AG04449 (cell line): ENCODE results near the gene RNF212.

Source experiments
- CTCF ChIA-PET: fragments of 350-600 bp; formaldehyde crosslinking; extraction: SDS; loops from one replicate; lab custom pipeline; 2021; ENCODE audit warnings: antibody characterized with exemption; lab: Yijun Ruan, JAX
- POLR2A ChIA-PET: fragments of 400-600, 350-600 bp; formaldehyde crosslinking; extraction: SDS; loops from one replicate; lab custom pipeline; 2020; ENCODE audit warnings: antibody characterized with exemption, inconsistent platforms; lab: Yijun Ruan, JAX
- DNase-seq: peaks from one replicate; pipeline ENCODE4 v3.0.0-alpha.2; 2010; ENCODE audit warnings: low read depth, low spot score
- H3K4me3 ChIP-seq: 2 replicates; pipeline ENCODE4 v1.5.1; 2011; ENCODE audit warnings: low read depth, mild to moderate bottlenecking, control low read depth, low read length
- TF ChIP-seq, protein P1 (sequence below): IDR thresholded peaks from one replicate; pipeline ENCODE4 v1.5.1; 2011; ENCODE audit warnings: mild to moderate bottlenecking, moderate library complexity, low read length, control low read depth, inconsistent platforms; ENCODE audit not compliant: insufficient read depth; ENCODE audit errors: missing control alignments

RNF212 gene

GRCh38 chr4:1111259-1111809 is 2.0 kb downstream of the RNF212 start:
- CTCF ChIA-PET = interaction anchor here (4.1 kb wide), 1 partner anchor 20 kb away, joined by 19 read pairs; no protein-coding TSS in a partner anchor
- POLR2A ChIA-PET = no interaction called here
- no peak overlapping the region for H3K4me3 ChIP-seq
- DNase-seq = no peak
- TF ChIP-seq, protein P1, sequence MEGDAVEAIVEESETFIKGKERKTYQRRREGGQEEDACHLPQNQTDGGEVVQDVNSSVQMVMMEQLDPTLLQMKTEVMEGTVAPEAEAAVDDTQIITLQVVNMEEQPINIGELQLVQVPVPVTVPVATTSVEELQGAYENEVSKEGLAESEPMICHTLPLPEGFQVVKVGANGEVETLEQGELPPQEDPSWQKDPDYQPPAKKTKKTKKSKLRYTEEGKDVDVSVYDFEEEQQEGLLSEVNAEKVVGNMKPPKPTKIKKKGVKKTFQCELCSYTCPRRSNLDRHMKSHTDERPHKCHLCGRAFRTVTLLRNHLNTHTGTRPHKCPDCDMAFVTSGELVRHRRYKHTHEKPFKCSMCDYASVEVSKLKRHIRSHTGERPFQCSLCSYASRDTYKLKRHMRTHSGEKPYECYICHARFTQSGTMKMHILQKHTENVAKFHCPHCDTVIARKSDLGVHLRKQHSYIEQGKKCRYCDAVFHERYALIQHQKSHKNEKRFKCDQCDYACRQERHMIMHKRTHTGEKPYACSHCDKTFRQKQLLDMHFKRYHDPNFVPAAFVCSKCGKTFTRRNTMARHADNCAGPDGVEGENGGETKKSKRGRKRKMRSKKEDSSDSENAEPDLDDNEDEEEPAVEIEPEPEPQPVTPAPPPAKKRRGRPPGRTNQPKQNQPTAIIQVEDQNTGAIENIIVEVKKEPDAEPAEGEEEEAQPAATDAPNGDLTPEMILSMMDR = no peak

GRCh38 chr4:1109898-1110506 is 3.4 kb downstream of the RNF212 start:
- ChIA-PET CTCF (interaction anchor here (4.1 kb wide), 1 partner anchor 21 kb away, joined by 19 read pairs; no protein-coding TSS in a partner anchor), POLR2A (no interaction called here)
- no peak overlapping the region for H3K4me3 ChIP-seq
- TF ChIP-seq, protein P1 = no peak
- no peak for DNase-seq

GRCh38 chr4:1109333-1109732 is 4.0 kb downstream of the RNF212 start:
- CTCF ChIA-PET = interaction anchor here (4.1 kb wide), 1 partner anchor 22 kb away, joined by 19 read pairs; no protein-coding TSS in a partner anchor
- DNase-seq = no peak
- POLR2A ChIA-PET = no interaction called here

GRCh38 chr4:1105662-1106061 is 7.7 kb downstream of the RNF212 start:
- DNase-seq = no peak
- no peak overlapping the region for H3K4me3 ChIP-seq
- POLR2A ChIA-PET = no interaction called here
- CTCF ChIA-PET = interaction anchor here (1.0 to 2.5 kb wide), 2 partner anchors 24 to 33 kb away, joined by 4 to 11 read pairs; no protein-coding TSS in a partner anchor
- TF ChIP-seq, protein P1 = no peak

More at GRCh38 chr4:1109333-1109732, 4.0 kb downstream of the RNF212 start:
- H3K4me3 ChIP-seq = no peak overlapping the region
- TF ChIP-seq, protein P1 = no peak

DNA sequence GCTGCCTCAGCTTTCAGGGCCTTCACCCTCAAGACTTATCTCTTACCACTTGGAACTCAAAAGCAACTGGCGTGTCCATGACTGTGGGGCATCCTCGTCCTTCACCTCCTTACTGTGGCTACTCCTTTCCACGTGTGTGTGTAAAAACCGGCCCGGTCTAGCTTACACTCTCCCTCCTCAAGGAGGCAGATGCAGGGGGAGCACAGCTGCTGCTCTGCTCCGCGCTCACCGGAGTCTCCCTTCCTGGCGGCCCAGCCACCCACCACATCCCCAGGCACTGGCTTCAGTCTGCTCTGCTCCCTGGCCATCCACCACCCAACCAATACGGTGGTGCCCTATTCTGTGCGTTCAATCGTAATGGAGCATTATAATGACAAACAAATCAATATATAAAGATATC is 8.3 kb downstream of the RNF212 start:
- POLR2A ChIA-PET = no interaction called here
- TF ChIP-seq, protein P1 = no peak
- no peak for DNase-seq
- no peak overlapping the region for H3K4me3 ChIP-seq
- CTCF ChIA-PET = interaction anchor here (2.5 kb wide), 1 partner anchor 25 kb away, joined by 11 read pairs; no protein-coding TSS in a partner anchor

GRCh38 chr4:1104647-1105046 is 8.7 kb downstream of the RNF212 start:
- TF ChIP-seq, protein P1 = no peak
- DNase-seq = no peak
- ChIA-PET CTCF (interaction anchor here (2.5 kb wide), 1 partner anchor 25 kb away, joined by 11 read pairs; no protein-coding TSS in a partner anchor), POLR2A (no interaction called here)
- no peak overlapping the region for H3K4me3 ChIP-seq
